Body of pancreas (tissue), 4 donors: ENCODE results near the gene TCF15. TPM values are rescaled to one million over a fixed set of nuclear protein-coding genes. Genes with fewer than 3 reads are reported as not detected.

Experiments used
- ATAC-seq: fragments of 150-250 bp; one replicate; pipeline ENCODE4 v1.9.1; 2016
- DNase-seq, 4 donors: peaks; one replicate each; pipeline ENCODE4 v3.0.0-alpha.2; 2019
- H3K27ac ChIP-seq, 4 donors: fragments of 200-600 bp; sonication (generic); 1 replicate in 3 of 4; 2 replicates in 1 of 4; pipeline versions ENCODE4 v1.5.1 to v1.6.1; 2016 to 2019; ENCODE audit warnings: mild to moderate bottlenecking in 1 of 4, mixed read lengths in 1 of 4, moderate library complexity in 1 of 4
- H3K27me3 ChIP-seq, 2 donors: fragments of 200-600 bp; sonication (generic); one replicate each; pipeline ENCODE4 v1.6.0; 2016; ENCODE audit warnings: mild to moderate bottlenecking in 1 of 2
- H3K36me3 ChIP-seq, 2 donors: fragments of 200-600 bp; sonication (generic); replicated peaks in 1 of 2; 2 replicates each; pipeline ENCODE4 v1.5.1; 2016; ENCODE audit warnings: low read depth in 2 of 2; ENCODE audit not compliant: insufficient read depth in 1 of 2
- H3K4me1 ChIP-seq: fragments of 200-600 bp; sonication (generic); one replicate; pipeline ENCODE4 v1.6.0; 2016
- H3K4me3 ChIP-seq, 2 donors: fragments of 200-600 bp; sonication (generic); 1 replicate in 1 of 2; 2 replicates in 1 of 2; pipeline ENCODE4 v1.5.1; 2016 to 2019
- H3K9me3 ChIP-seq, 3 donors: fragments of 200-600 bp; sonication (generic); 1 replicate in 2 of 3; 2 replicates in 1 of 3; pipeline ENCODE4 v1.5.1; 2016
- POLR2A ChIP-seq, 3 donors: fragments of 450-650 bp; IDR thresholded peaks; one replicate each; pipeline ENCODE4 v1.6.1; 2016; ENCODE audit warnings: antibody characterized with exemption in 3 of 3, mild to moderate bottlenecking in 2 of 3
- WGBS, 2 donors: methylation state at CpG; one replicate each; pipeline ENCODE4 v1.1.5; 2017; 5-methylcytosine and 5-hydroxymethylcytosine counted together
- intact Hi-C: fragments of 100-400 bp; cut with DNase I; formaldehyde crosslinking; loops from one replicate; pipeline ENCODE4 v1.15.1; 2023
- total RNA-seq, 2 donors: library from RNA; depleted of rRNA; stranded (reverse); fragments of >200 nt; gene quantifications; one replicate each; pipeline ENCODE4 v1.1.0, GENCODE V29; 2016
- TF ChIP-seq, protein P1 (sequence below), 7 experiments: fragments of 450-650 bp in 4 of 7; fragments of 200-600 bp in 3 of 7; sonication (generic) in 3 of 7; IDR thresholded peaks; one replicate each; pipeline ENCODE4 v1.5.1; 2016 to 2019; ENCODE audit warnings: antibody characterized with exemption in 7 of 7

The TCF15 gene
- total RNA-seq, 2 donors from 2014 or later = not detected

GRCh38 chr20:592506-592905 is 17.6 kb downstream of the TCF15 start:
- TF ChIP-seq, protein P1, sequence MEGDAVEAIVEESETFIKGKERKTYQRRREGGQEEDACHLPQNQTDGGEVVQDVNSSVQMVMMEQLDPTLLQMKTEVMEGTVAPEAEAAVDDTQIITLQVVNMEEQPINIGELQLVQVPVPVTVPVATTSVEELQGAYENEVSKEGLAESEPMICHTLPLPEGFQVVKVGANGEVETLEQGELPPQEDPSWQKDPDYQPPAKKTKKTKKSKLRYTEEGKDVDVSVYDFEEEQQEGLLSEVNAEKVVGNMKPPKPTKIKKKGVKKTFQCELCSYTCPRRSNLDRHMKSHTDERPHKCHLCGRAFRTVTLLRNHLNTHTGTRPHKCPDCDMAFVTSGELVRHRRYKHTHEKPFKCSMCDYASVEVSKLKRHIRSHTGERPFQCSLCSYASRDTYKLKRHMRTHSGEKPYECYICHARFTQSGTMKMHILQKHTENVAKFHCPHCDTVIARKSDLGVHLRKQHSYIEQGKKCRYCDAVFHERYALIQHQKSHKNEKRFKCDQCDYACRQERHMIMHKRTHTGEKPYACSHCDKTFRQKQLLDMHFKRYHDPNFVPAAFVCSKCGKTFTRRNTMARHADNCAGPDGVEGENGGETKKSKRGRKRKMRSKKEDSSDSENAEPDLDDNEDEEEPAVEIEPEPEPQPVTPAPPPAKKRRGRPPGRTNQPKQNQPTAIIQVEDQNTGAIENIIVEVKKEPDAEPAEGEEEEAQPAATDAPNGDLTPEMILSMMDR (IDR thresholded peaks at IDR 0.05) = no peak
- TF ChIP-seq POLR2A (IDR thresholded peaks at IDR 0.05) = no peak
- Histone ChIP-seq H3K27me3 (no peaks in the 10 kb centered on the region), H3K36me3 (no peaks in the 10 kb centered on the region), H3K9me3 (no peaks in the 10 kb centered on the region), H3K4me3 (no peak overlapping the region), H3K27ac (no peak overlapping the region), H3K4me1 (no peaks in the 10 kb centered on the region)
- ATAC-seq = no peak
- DNase-seq = no peak
- 73 to 80% methylated on average over 7 of the region's 7 CpGs for WGBS, 2 donors
- intact Hi-C loops = no loop called here

DNA sequence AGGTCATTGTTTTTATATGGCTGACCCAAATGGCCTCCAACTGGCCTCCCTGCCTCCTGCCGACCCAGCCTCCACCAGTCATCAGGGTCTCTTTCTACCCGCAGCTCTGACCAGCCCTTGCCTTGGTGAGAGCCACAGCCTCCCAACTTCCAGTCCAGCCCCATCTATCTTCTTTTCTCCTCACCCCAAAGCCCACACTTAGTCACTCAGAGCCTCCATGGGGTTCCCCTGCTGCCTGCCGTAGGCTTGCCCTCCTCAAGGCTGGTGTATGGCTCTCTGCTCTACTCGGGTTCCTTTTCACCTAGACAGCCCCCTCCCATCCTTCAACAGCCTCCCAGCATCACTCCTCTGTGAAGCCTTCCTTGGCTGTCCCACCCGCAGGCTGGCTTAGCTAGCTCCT is 18.2 kb downstream of the TCF15 start:
- DNase-seq (no peak), ATAC-seq (no peak)
- Histone ChIP-seq H3K4me3 (no peak overlapping the region), H3K27ac (no peak overlapping the region), H3K36me3 (no peaks in the 10 kb centered on the region), H3K4me1 (no peaks in the 10 kb centered on the region), H3K27me3 (no peaks in the 10 kb centered on the region), H3K9me3 (no peaks in the 10 kb centered on the region)
- intact Hi-C loops = no loop called here
- no peak for TF ChIP-seq POLR2A (IDR thresholded peaks at IDR 0.05)
- TF ChIP-seq, protein P1 (IDR thresholded peaks at IDR 0.05) = no peak
- 63 to 69% methylated on average over 5 of the region's 5 CpGs for WGBS, 2 donors

DNA sequence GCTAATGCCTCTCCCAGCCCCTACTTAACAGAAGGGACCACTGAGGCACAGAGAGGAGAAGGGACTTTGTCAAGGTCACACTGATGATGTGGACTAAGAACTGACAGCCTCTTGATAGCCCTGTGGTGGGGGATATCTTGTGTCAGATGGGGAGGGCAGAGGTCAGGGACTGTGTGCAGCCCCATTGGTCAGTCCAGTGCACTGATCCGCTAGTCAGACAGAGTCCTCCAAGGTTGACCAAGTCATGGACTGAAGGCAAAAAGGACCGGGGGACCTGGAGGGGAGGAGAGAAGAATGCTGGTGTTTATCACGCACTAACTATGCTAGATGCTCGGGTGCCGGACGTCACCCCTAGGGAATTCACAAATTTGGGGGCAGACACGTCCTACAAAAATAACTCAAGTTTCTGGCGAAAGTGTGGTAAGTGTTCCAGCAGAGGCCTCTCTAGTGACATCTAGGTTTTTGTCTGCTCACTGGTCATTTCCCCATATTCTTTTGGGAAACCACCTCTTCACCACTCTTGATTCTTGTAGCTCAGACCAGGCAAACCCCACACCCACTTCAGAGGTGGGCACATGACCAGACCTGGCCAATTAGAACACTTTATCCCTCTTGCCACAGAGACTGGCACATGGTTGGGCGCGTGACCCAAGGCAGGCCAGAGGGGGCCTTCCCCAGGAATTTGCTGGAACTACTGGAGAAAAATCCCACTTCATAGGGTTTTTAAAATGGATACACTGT is 21.0 kb downstream of the TCF15 start:
- DNase-seq (no peak), ATAC-seq (no peak)
- Histone ChIP-seq H3K36me3 (no peaks in the 10 kb centered on the region), H3K27ac (no peak overlapping the region), H3K27me3 (no peaks in the 10 kb centered on the region), H3K4me1 (no peaks in the 10 kb centered on the region), H3K9me3 (no peaks in the 10 kb centered on the region), H3K4me3 (no peak overlapping the region)
- intact Hi-C loops = no loop called here
- TF ChIP-seq POLR2A (IDR thresholded peaks at IDR 0.05) = no peak
- TF ChIP-seq, protein P1 (IDR thresholded peaks at IDR 0.05) = no peak
- WGBS, 2 donors = 75 to 84% methylated on average over 8 to 10 of the region's 10 CpGs

- Histone ChIP-seq H3K4me3 (no peak overlapping the region), H3K4me1 (no peaks in the 10 kb centered on the region), H3K27ac (no peak overlapping the region), H3K9me3 (no peaks in the 10 kb centered on the region), H3K27me3 (no peaks in the 10 kb centered on the region), H3K36me3 (no peaks in the 10 kb centered on the region)
- ATAC-seq (no peak), DNase-seq (no peak)
- TF ChIP-seq, protein P1 (IDR thresholded peaks at IDR 0.05) = no peak
- TF ChIP-seq POLR2A (IDR thresholded peaks at IDR 0.05) = no peak
- intact Hi-C loops = no loop called here
- WGBS, 2 donors = 56 to 57% methylated on average over 3 of the region's 3 CpGs
Observed at GRCh38 chr20:588476-588875, 21.6 kb downstream of the TCF15 start.

DNA sequence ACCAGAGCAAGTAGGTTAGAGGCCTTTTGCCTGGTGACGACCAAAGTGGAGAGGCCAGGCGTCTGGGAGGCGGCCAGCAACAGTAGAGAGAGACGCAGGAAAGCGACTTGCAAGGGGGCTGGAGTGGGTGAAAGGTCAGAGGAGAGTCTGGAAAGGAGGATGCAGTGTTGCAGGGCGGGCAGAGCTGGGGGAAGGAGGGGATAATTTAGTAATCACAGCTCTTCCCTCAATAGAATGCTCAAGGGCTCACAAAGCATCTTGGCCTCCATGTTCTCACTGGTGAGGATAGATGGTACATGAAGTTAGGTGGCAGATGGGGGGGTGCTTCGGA is 25.2 kb downstream of the TCF15 start:
- 68 to 73% methylated on average over 7 of the region's 7 CpGs for WGBS, 2 donors
- Histone ChIP-seq H3K36me3 (no peaks in the 10 kb centered on the region), H3K4me1 (no peaks in the 10 kb centered on the region), H3K27me3 (no peaks in the 10 kb centered on the region), H3K27ac (no peak overlapping the region), H3K4me3 (no peak overlapping the region), H3K9me3 (no peaks in the 10 kb centered on the region)
- intact Hi-C loops = no loop called here
- no peak for TF ChIP-seq POLR2A (IDR thresholded peaks at IDR 0.05)
- TF ChIP-seq, protein P1 (IDR thresholded peaks at IDR 0.05) = no peak
- DNase-seq = no peak
- ATAC-seq = no peak
